ENCODE data around the gene ALPI.
"Not testable (repeated sequence)": the region's sequence is repeated elsewhere in the genome, so short reads cannot be mapped to it uniquely, and the experiment has no call there.

ALPI gene

GRCh38 chr2:232420463-232421188 is 35.3 kb upstream of the ALPI start:
- no peak for DNase-seq (ENCODE audit: low spot score)

GRCh38 chr2:232421189-232421785 is 34.7 kb upstream of the ALPI start:
- no peak for DNase-seq (ENCODE audit: low spot score)

GRCh38 chr2:232422051-232422450 is 33.9 kb upstream of the ALPI start:
- DNase-seq (ENCODE audit: low spot score): no peak

- not testable (repeated sequence) for DNase-seq (ENCODE audit: low spot score)
Measured at GRCh38 chr2:232422996-232423395, 33.0 kb upstream of the ALPI start.

- not testable (repeated sequence) for DNase-seq (ENCODE audit: low spot score)
Measured at GRCh38 chr2:232423407-232423806, 32.5 kb upstream of the ALPI start.

GRCh38 chr2:232431705-232432590 is 24.0 kb upstream of the ALPI start:
- no peak for DNase-seq (ENCODE audit: low spot score)

- no peak for DNase-seq (ENCODE audit: low spot score)
Measured at GRCh38 chr2:232432598-232433184, 23.3 kb upstream of the ALPI start.

- DNase-seq (ENCODE audit: low spot score): not testable (repeated sequence)
Measured at GRCh38 chr2:232433622-232434021, 22.3 kb upstream of the ALPI start.

GRCh38 chr2:232434091-232434490 is 21.9 kb upstream of the ALPI start:
- DNase-seq (ENCODE audit: low spot score): no peak

- no peak for DNase-seq (ENCODE audit: low spot score)
Measured at GRCh38 chr2:232434563-232435374, 21.2 kb upstream of the ALPI start.

- DNase-seq (ENCODE audit: low spot score): no peak
Measured at GRCh38 chr2:232435375-232435648, 20.6 kb upstream of the ALPI start.

GRCh38 chr2:232435805-232436204 is 20.1 kb upstream of the ALPI start:
- DNase-seq (ENCODE audit: low spot score): no peak

GRCh38 chr2:232436381-232437194 is 19.4 kb upstream of the ALPI start:
- DNase-seq (ENCODE audit: low spot score): no peak

GRCh38 chr2:232437195-232437571 is 18.8 kb upstream of the ALPI start:
- no peak for DNase-seq (ENCODE audit: low spot score)

GRCh38 chr2:232438091-232438490 is 17.9 kb upstream of the ALPI start:
- no peak for DNase-seq (ENCODE audit: low spot score)

GRCh38 chr2:232438951-232439757 is 16.8 kb upstream of the ALPI start:
- DNase-seq (ENCODE audit: low spot score): no peak

GRCh38 chr2:232439758-232440135 is 16.2 kb upstream of the ALPI start:
- DNase-seq (ENCODE audit: low spot score): no peak

GRCh38 chr2:232440220-232441018 is 15.5 kb upstream of the ALPI start:
- peak; percentile 85 for DNase-seq (ENCODE audit: low spot score)

- DNase-seq (ENCODE audit: low spot score): no peak
Measured at GRCh38 chr2:232441147-232441651, 14.8 kb upstream of the ALPI start.

All from HuH-7 (cell line).